ENCODE results near the gene BRMS1L.
"Not testable (repeated sequence)": the region's sequence is repeated elsewhere in the genome, so short reads cannot be mapped to it uniquely, and the experiment has no call there.

GRCh38 chr14:35824446-35825165 lies 1.5 kb upstream of the BRMS1L start:
- TF ChIP-seq POU2F2, SPI1 (IDR thresholded peaks at IDR 0.05; ENCODE audit: low read depth, low read length): not testable (repeated sequence)
